Chondrocyte (in vitro differentiated cells): ENCODE measurements around the gene SLC35E2B. TPM values are rescaled to one million over a fixed set of nuclear protein-coding genes. Genes with fewer than 3 reads are reported as not detected.
"Not testable (repeated sequence)": the region's sequence is repeated elsewhere in the genome, so short reads cannot be mapped to it uniquely, and the experiment has no call there.

Experiments used
- DNase-seq: peaks from one replicate; pipeline ENCODE4 v3.0.0; 2021; ENCODE audit warnings: mixed read lengths, low spot score
- H3K27ac Mint-ChIP-seq: one replicate; pipeline ENCODE4 v1.8.0; 2021; ENCODE audit warnings: mild to moderate bottlenecking, moderate library complexity, mixed read lengths; ENCODE audit not compliant: unreplicated experiment
- H3K27me3 Mint-ChIP-seq: 2 replicates; pipeline ENCODE4 v1.8.0; 2021; ENCODE audit warnings: low read depth, mixed read lengths
- H3K36me3 Mint-ChIP-seq: 2 replicates; pipeline ENCODE4 v1.8.0; 2021; ENCODE audit warnings: low read depth, mixed read lengths
- H3K4me1 Mint-ChIP-seq: 2 replicates; pipeline ENCODE4 v1.8.0; 2021; ENCODE audit warnings: low read depth, mild to moderate bottlenecking, mixed read lengths
- H3K4me3 Mint-ChIP-seq: one replicate; pipeline ENCODE4 v1.8.0; 2021; ENCODE audit warnings: mild to moderate bottlenecking, moderate library complexity, mixed read lengths; ENCODE audit not compliant: unreplicated experiment
- H3K9me3 Mint-ChIP-seq: 2 replicates; pipeline ENCODE4 v1.8.0; 2021; ENCODE audit warnings: low read depth, mixed read lengths
- total RNA-seq: library from RNA; stranded (reverse); gene quantifications from 3 replicates; pipeline ENCODE4 v1.2.1, GENCODE V29; 2021
- TF ChIP-seq, protein P1 (sequence below): fragments of 200-600 bp; sonication (generic); IDR thresholded peaks from 2 replicates; pipeline ENCODE4 v1.5.0; 2021; ENCODE audit warnings: antibody characterized with exemption, mild to moderate bottlenecking, moderate library complexity

The SLC35E2B gene
- total RNA-seq, 1 donor from 2014 or later = 51.6 TPM

GRCh38 chr1:1727131-1727651 lies 34.6 kb upstream of the SLC35E2B start:
- H3K9me3 Mint-ChIP-seq, DNase-seq, H3K4me3 Mint-ChIP-seq, H3K27me3 Mint-ChIP-seq, H3K27ac Mint-ChIP-seq, H3K36me3 Mint-ChIP-seq, H3K4me1 Mint-ChIP-seq: not testable (repeated sequence)

DNA sequence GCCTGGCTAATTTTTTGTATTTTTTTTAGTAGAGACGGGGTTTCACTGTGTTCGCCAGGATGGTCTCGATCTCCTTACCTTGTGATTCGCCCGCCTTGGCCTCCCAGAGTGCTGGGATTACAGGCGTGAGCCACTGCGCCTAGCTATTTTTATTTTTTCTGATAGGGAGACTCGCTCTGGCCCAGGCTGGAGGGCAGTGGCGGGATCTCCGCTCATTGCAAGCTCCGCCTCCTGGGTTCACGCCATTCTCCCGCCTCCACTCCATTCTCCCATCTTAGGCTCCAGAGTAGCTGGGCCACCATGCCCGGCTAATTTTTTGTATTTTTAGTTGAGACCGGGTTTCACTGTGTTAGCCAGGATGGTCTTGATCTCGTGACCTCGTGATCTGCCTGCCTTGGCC lies 33.5 kb upstream of the SLC35E2B start:
- not testable (repeated sequence) for H3K27ac Mint-ChIP-seq, H3K27me3 Mint-ChIP-seq, H3K9me3 Mint-ChIP-seq, H3K36me3 Mint-ChIP-seq, H3K4me3 Mint-ChIP-seq, DNase-seq, H3K4me1 Mint-ChIP-seq

- Mint-ChIP-seq H3K27ac (peak within 1 kb of the TSS; percentile 97), H3K4me3 (peak within 1 kb of the TSS; percentile 88)
- H3K9me3 Mint-ChIP-seq, H3K4me1 Mint-ChIP-seq, H3K27me3 Mint-ChIP-seq, H3K36me3 Mint-ChIP-seq: not testable (repeated sequence)
- DNase-seq = peak; percentile 98
- TF ChIP-seq, protein P1, sequence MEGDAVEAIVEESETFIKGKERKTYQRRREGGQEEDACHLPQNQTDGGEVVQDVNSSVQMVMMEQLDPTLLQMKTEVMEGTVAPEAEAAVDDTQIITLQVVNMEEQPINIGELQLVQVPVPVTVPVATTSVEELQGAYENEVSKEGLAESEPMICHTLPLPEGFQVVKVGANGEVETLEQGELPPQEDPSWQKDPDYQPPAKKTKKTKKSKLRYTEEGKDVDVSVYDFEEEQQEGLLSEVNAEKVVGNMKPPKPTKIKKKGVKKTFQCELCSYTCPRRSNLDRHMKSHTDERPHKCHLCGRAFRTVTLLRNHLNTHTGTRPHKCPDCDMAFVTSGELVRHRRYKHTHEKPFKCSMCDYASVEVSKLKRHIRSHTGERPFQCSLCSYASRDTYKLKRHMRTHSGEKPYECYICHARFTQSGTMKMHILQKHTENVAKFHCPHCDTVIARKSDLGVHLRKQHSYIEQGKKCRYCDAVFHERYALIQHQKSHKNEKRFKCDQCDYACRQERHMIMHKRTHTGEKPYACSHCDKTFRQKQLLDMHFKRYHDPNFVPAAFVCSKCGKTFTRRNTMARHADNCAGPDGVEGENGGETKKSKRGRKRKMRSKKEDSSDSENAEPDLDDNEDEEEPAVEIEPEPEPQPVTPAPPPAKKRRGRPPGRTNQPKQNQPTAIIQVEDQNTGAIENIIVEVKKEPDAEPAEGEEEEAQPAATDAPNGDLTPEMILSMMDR = peak; percentile 70
Measured at GRCh38 chr1:1724035-1724864, 31.7 kb upstream of the SLC35E2B start, which contains the start of gene CDK11A. Gene CDK11A (minus strand): TSS chr1:1724357. CDS start chr1:1722818, 1,539 bp downstream.

DNA sequence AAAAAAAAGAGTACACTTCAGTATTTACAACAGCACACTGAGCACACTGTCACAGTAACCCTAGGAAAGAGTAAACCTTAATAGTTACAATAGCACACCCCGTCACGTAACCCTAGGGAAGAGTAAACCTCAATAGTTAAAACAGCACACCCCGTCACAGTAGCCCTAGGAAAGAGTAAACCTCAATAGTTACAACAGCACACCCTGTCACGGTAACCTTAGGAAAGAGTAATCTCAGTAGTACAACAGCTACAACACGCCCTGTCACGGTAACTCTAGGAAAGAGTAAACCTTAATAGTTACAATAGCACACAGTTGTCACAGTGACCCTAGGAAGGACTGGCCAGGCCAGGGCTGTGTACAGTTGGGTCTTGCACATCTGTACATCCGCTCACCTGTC lies 28.6 kb upstream of the SLC35E2B start:
- TF ChIP-seq, protein P1 = no peak
- peaks cover 5% of the 10 kb centered on the region for H3K4me1 Mint-ChIP-seq
- no peaks in the 10 kb centered on the region for H3K9me3 Mint-ChIP-seq
- H3K36me3 Mint-ChIP-seq = peaks cover 13% of the 10 kb centered on the region
- H3K27ac Mint-ChIP-seq = no peak overlapping the region
- no peak overlapping the region for H3K4me3 Mint-ChIP-seq
- H3K27me3 Mint-ChIP-seq = no peaks in the 10 kb centered on the region
- DNase-seq = no peak

DNA sequence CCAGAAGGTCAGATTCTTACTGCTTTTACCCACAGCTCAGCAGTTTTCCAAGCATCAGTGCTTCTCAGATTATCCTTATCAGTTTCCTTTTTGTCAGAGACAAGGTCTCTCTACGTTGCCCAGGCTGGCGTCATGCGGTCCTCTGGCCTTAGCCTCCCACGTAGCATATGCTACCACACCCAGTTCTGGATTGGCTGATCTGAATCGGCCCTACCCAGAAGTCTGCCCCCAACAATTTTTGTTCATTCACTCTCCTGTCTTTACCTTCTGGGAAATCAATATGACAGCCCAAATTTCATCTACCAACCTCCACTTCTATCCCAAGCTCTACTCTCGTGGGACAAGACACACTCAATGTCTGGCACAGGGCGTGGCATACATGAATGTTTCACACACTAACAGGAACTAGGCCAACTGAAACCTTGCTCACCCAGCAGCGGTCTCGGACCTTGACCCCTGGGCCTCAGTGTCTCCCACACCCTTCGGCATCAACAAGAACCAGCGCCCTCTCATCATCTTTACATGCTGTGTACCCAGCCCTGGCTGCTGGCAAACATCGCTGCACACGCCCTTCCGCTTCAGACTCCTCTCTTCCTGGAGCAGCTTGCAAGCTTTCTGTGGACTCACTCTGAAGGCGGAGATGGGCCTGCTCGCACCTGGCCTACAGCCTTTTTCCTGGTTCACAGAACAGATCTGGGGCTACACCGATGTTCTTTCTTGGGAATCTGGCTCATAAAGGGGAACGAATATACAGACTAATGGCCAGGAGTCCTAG lies 22.7 kb upstream of the SLC35E2B start:
- H3K4me1 Mint-ChIP-seq, H3K9me3 Mint-ChIP-seq, DNase-seq, H3K27ac Mint-ChIP-seq, H3K27me3 Mint-ChIP-seq, H3K4me3 Mint-ChIP-seq: not testable (repeated sequence)
- peaks cover 13% of the 10 kb centered on the region for H3K36me3 Mint-ChIP-seq

DNA sequence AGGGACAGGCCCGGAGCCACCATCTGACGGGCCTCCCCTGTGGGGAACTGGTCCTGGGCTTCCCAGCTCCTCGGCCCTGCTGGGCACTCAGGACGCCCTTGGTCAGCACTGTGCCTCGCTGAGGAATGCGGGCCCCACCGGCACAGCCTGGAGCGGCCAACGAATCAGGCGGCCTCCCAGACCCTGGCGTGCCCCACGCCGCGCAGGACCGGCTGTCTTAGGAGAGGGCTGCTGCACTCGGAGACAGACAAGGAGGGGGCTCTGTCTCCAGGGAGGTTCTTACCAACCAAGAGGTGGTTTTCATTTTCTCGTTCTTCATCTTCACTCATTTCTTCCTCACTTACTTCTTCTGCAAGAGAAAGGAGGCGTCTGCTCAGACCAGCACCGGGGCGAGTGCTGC lies 15.3 kb upstream of the SLC35E2B start:
- not testable (repeated sequence) for H3K4me1 Mint-ChIP-seq, H3K27ac Mint-ChIP-seq, DNase-seq, H3K4me3 Mint-ChIP-seq, H3K9me3 Mint-ChIP-seq, H3K27me3 Mint-ChIP-seq, H3K36me3 Mint-ChIP-seq

- not testable (repeated sequence) for H3K27me3 Mint-ChIP-seq, H3K36me3 Mint-ChIP-seq, DNase-seq, H3K4me3 Mint-ChIP-seq, H3K4me1 Mint-ChIP-seq, H3K9me3 Mint-ChIP-seq, H3K27ac Mint-ChIP-seq
Measured at GRCh38 chr1:1707241-1707640, 14.6 kb upstream of the SLC35E2B start.

DNA sequence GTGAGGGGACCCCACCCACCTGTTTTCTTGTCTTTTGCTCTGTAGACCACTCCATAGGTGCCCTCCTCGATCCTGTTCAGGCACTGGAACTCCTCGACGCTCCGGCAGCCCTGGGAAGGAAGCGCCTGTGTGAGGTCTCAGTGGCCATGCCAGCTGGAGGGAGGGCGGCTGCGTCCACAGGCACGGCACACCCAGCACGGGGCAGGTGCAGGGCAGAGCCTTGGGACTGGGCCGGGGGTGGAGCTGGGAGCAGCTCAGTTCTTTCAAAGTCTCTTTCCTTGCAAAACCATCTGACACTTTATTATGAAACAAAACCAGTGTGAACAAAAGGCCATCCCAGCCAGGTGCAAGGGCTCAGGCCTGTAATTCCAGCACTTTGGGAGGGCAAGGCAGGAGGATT lies 13.0 kb upstream of the SLC35E2B start:
- H3K27ac Mint-ChIP-seq, H3K36me3 Mint-ChIP-seq, H3K9me3 Mint-ChIP-seq, DNase-seq, H3K27me3 Mint-ChIP-seq, H3K4me3 Mint-ChIP-seq, H3K4me1 Mint-ChIP-seq: not testable (repeated sequence)

DNA sequence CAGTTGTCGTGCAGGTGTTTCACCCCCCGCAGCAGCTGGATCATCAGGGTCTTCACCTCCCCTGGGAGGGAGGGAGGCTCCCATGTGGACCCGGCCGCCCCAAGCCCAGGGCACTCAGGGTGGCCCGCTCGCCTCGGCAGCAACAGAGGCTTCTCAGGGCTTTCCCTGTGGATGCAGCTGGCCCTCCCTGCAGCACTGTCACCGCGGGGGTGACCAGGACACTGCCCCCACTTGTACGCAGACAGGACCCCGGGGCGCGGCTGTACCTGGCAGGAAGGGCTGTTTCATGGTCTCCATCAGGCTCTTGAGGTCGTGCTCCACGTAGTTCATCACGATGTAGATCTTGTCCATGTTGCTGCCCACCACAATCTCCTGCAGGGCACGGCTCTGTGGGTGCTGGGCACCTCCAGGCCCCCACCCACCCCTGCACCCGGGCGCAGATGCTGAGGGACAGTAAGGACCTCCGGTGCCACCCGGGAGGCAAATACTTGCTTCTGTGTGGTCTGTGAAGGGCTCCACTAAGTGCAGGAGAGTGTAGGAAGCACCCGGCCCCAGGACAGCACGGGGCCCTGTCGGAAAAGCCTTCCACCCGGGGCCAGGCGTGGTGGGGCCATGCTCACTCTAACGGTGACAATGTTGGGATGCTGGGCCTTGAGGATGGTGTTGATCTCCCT lies 11.8 kb upstream of the SLC35E2B start:
- H3K27me3 Mint-ChIP-seq, DNase-seq, H3K4me1 Mint-ChIP-seq, H3K4me3 Mint-ChIP-seq, H3K27ac Mint-ChIP-seq, H3K36me3 Mint-ChIP-seq, H3K9me3 Mint-ChIP-seq: not testable (repeated sequence)
